Prostate gland (tissue), 2 donors: ENCODE results near the gene CCDC83. TPM values are rescaled to one million over a fixed set of nuclear protein-coding genes. Genes with fewer than 3 reads are reported as not detected.

Experiments used
- DNase-seq: peaks from one replicate; pipeline ENCODE4 v3.0.0-alpha.2; 2019; ENCODE audit warnings: low spot score
- H3K27ac ChIP-seq, 2 donors: fragments of 200-600 bp; sonication (generic); 2 replicates each; pipeline ENCODE4 v1.5.1; 2017 to 2019
- H3K27me3 ChIP-seq: fragments of 200-600 bp; sonication (generic); replicated peaks from 2 replicates; pipeline ENCODE4 v1.5.1; 2019; ENCODE audit not compliant: insufficient read depth
- H3K36me3 ChIP-seq, 2 donors: fragments of 200-600 bp; sonication (generic); 1 replicate in 1 of 2; 2 replicates in 1 of 2; pipeline versions ENCODE4 v1.5.1 to v1.8.1; 2017 to 2019
- H3K4me1 ChIP-seq: fragments of 200-600 bp; sonication (generic); replicated peaks from 2 replicates; pipeline ENCODE4 v1.5.1; 2019
- H3K4me3 ChIP-seq, 2 donors: fragments of 200-600 bp; sonication (generic); 2 replicates each; pipeline ENCODE4 v1.5.1; 2017 to 2019
- H3K9me3 ChIP-seq: fragments of 200-600 bp; sonication (generic); 2 replicates; pipeline ENCODE4 v1.5.1; 2017
- CTCF ChIP-seq, 4 experiments: fragments of 200-600 bp in 2 of 4; fragments of 450-650 bp in 2 of 4; sonication (generic) in 2 of 4; IDR thresholded peaks; 1 replicate in 3 of 4; 2 replicates in 1 of 4; pipeline ENCODE4 v1.5.1; 2016 to 2019; ENCODE audit warnings: antibody characterized with exemption in 4 of 4, mild to moderate bottlenecking in 2 of 4, moderate library complexity in 2 of 4
- POLR2A ChIP-seq: fragments of 450-650 bp; IDR thresholded peaks from one replicate; pipeline ENCODE4 v1.6.1; 2016; ENCODE audit warnings: antibody characterized with exemption, mild to moderate bottlenecking
- POLR2AphosphoS5 ChIP-seq: sonication (generic); formaldehyde crosslinking; IDR thresholded peaks from one replicate; pipeline ENCODE4 v1.6.1; 2017; ENCODE audit warnings: antibody characterized with exemption
- WGBS: methylation state at CpG from one replicate; pipeline ENCODE4 v1.1.5; 2018; 5-methylcytosine and 5-hydroxymethylcytosine counted together
- intact Hi-C: fragments of 100-400 bp; cut with DNase I; formaldehyde crosslinking; loops from one replicate; pipeline ENCODE4 v1.14.2; 2022
- total RNA-seq, 2 donors: library from RNA; depleted of rRNA; stranded (reverse); fragments of >200 nt; gene quantifications; one replicate each; pipeline ENCODE4 v1.1.0, GENCODE V29; 2016

Gene CCDC83
- total RNA-seq, 2 donors from 2014 or later, result 12.5 TPM; not detected in 1

- Histone ChIP-seq H3K27me3 (no peaks in the 10 kb centered on the region), H3K9me3 (no peaks in the 10 kb centered on the region), H3K36me3 (no peaks in the 10 kb centered on the region), H3K27ac (no peak overlapping the region), H3K4me1 (no peaks in the 10 kb centered on the region), H3K4me3 (no peak overlapping the region)
- no peak for DNase-seq
- WGBS, result 87% methylated on average over 2 of the region's 2 CpGs
- intact Hi-C loops, result no loop called here
- TF ChIP-seq POLR2AphosphoS5, result no peak
- no peak for TF ChIP-seq CTCF (IDR thresholded peaks at IDR 0.05)
- TF ChIP-seq POLR2A, result no peak
Observed at GRCh38 chr11:85965202-85965601, 110.0 kb downstream of the CCDC83 start.

GRCh38 chr11:85967457-85967856 lies 112.3 kb downstream of the CCDC83 start:
- intact Hi-C loops, result no loop called here
- Histone ChIP-seq H3K4me1 (no peaks in the 10 kb centered on the region), H3K27ac (no peak overlapping the region), H3K4me3 (no peak overlapping the region), H3K9me3 (no peaks in the 10 kb centered on the region), H3K36me3 (no peaks in the 10 kb centered on the region), H3K27me3 (no peaks in the 10 kb centered on the region)
- TF ChIP-seq POLR2AphosphoS5, result no peak
- no peak for TF ChIP-seq CTCF (IDR thresholded peaks at IDR 0.05)
- no peak for TF ChIP-seq POLR2A
- no peak for DNase-seq
- WGBS, result 88% methylated on average over 5 of the region's 5 CpGs

Other genes starting within 250 kb of the CCDC83 start
- 10 to 100 TPM in 1 of 2 donors, 1 to 10 TPM in 1; 9.8 to 16.2 TPM for gene DLG2, start 228.0 kb upstream of the CCDC83 start, total RNA-seq
- 10 to 100 TPM; 30.0 to 38.3 TPM for gene TMEM126B, start 226.8 kb upstream of the CCDC83 start, total RNA-seq
- 10 to 100 TPM; 13.6 to 24.4 TPM for gene TMEM126A, start 207.4 kb upstream of the CCDC83 start, total RNA-seq
- 10 to 100 TPM; 50.2 to 89.5 TPM for gene CREBZF, start 190.3 kb upstream of the CCDC83 start, total RNA-seq
- gene CCDC89, start 169.2 kb upstream of the CCDC83 start, total RNA-seq, result 1 to 10 TPM; 1.4 to 3.6 TPM
- 100 to 1,000 TPM in 1 of 2 donors, 10 to 100 TPM in 1; 52.2 to 105 TPM for gene SYTL2, start 44.2 kb upstream of the CCDC83 start, total RNA-seq
- gene PICALM, start 213.7 kb downstream of the CCDC83 start, total RNA-seq, result 100 to 1,000 TPM; 144 to 206 TPM